Thymus (tissue), 11 donors: ENCODE data around the gene DENND4C. TPM values are rescaled to one million over a fixed set of nuclear protein-coding genes. Genes with fewer than 3 reads are reported as not detected.

ENCODE experiments used
- DNase-seq, 9 donors: peaks; one replicate each; pipeline ENCODE4 v3.0.0-alpha.2; 2013; ENCODE audit warnings: low spot score in 9 of 9, low read depth in 6 of 9, missing footprints in 1 of 9
- H3K27ac ChIP-seq, 2 donors: one replicate each; pipeline ENCODE4 v1.5.1; 2013; ENCODE audit warnings: control low read depth in 1 of 2, low read depth in 1 of 2, low read length in 1 of 2, mild to moderate bottlenecking in 1 of 2, moderate library complexity in 1 of 2
- H3K27me3 ChIP-seq, 2 donors: one replicate each; pipeline ENCODE4 v1.5.1; 2013; ENCODE audit warnings: low read length in 1 of 2; ENCODE audit not compliant: control insufficient read depth in 2 of 2, insufficient read depth in 1 of 2
- H3K36me3 ChIP-seq, 2 donors: one replicate each; pipeline ENCODE4 v1.5.1; 2013; ENCODE audit warnings: low read length in 1 of 2, mild to moderate bottlenecking in 1 of 2, moderate library complexity in 1 of 2; ENCODE audit not compliant: control insufficient read depth in 2 of 2, insufficient read depth in 2 of 2
- H3K4me1 ChIP-seq, 2 donors: one replicate each; pipeline ENCODE4 v1.5.1; 2013; ENCODE audit warnings: low read length in 2 of 2; ENCODE audit not compliant: control insufficient read depth in 2 of 2, insufficient read depth in 2 of 2
- H3K4me3 ChIP-seq, 2 donors: one replicate each; pipeline ENCODE4 v1.5.1; 2013; ENCODE audit warnings: low read length in 2 of 2, control low read depth in 1 of 2, mild to moderate bottlenecking in 1 of 2
- H3K9me3 ChIP-seq, 2 donors: one replicate each; pipeline ENCODE4 v1.5.1; 2013; ENCODE audit warnings: low read length in 1 of 2, mild to moderate bottlenecking in 1 of 2; ENCODE audit not compliant: control insufficient read depth in 2 of 2, insufficient read depth in 1 of 2
- WGBS: extraction: QIAGEN DNeasy Blood & Tissue Kit; methylation state at CpG from one replicate; pipeline ENCODE4 v1.1.7; 2013; 5-methylcytosine and 5-hydroxymethylcytosine counted together
- polyA plus RNA-seq: library from polyadenylated mRNA; stranded (reverse); fragments of 200-250 nt; gene quantifications from one replicate; pipeline ENCODE4 v1.2.3, GENCODE V29; 2013
- total RNA-seq: library from RNA; stranded (reverse); fragments of 120-200 nt; gene quantifications from one replicate; pipeline ENCODE4 v1.2.4, GENCODE V29; 2013
- donor health status: healthy.

DENND4C gene
- total and polyA plus RNA-seq, 2 donors, result 15.4 to 39.2 TPM

GRCh38 chr9:19270421-19270949 lies 40.0 kb downstream of the DENND4C start:
- no peak overlapping the region for H3K4me3 ChIP-seq
- DNase-seq, result no peak
- H3K4me1 ChIP-seq, result no peaks in the 10 kb centered on the region
- 98% methylated on average over 1 of the region's 1 CpG for WGBS
- H3K9me3 ChIP-seq, result no peaks in the 10 kb centered on the region
- peaks cover 4 to 5% of the 10 kb centered on the region in 2 donors for H3K36me3 ChIP-seq
- H3K27ac ChIP-seq, result no peak overlapping the region
- no peaks in the 10 kb centered on the region for H3K27me3 ChIP-seq

- Histone ChIP-seq H3K9me3 (no peaks in the 10 kb centered on the region), H3K4me3 (no peak overlapping the region), H3K27ac (no peak overlapping the region), H3K36me3 (peaks cover 4 to 5% of the 10 kb centered on the region in 2 donors), H3K27me3 (no peaks in the 10 kb centered on the region), H3K4me1 (no peaks in the 10 kb centered on the region)
- 98% methylated on average over 4 of the region's 4 CpGs for WGBS
- no peak for DNase-seq
Observed at GRCh38 chr9:19271081-19271480, 40.6 kb downstream of the DENND4C start.

GRCh38 chr9:19281801-19282200 lies 51.3 kb downstream of the DENND4C start:
- Histone ChIP-seq H3K4me3 (no peak overlapping the region), H3K4me1 (no peaks in the 10 kb centered on the region), H3K27me3 (no peaks in the 10 kb centered on the region), H3K27ac (no peak overlapping the region), H3K9me3 (no peaks in the 10 kb centered on the region), H3K36me3 (peaks cover 4 to 6% of the 10 kb centered on the region in 2 donors)
- no peak for DNase-seq

- H3K27ac ChIP-seq, result no peak overlapping the region
- no peaks in the 10 kb centered on the region for H3K9me3 ChIP-seq
- no peaks in the 10 kb centered on the region for H3K4me1 ChIP-seq
- WGBS, result 99% methylated on average over 5 of the region's 5 CpGs
- no peak overlapping the region for H3K4me3 ChIP-seq
- DNase-seq, result no peak
- no peaks in the 10 kb centered on the region for H3K27me3 ChIP-seq
- H3K36me3 ChIP-seq, result peaks cover 5 to 7% of the 10 kb centered on the region in 2 donors
Observed at GRCh38 chr9:19283072-19283710, 52.7 kb downstream of the DENND4C start.

GRCh38 chr9:19284729-19285128 lies 54.2 kb downstream of the DENND4C start:
- Histone ChIP-seq H3K27me3 (no peaks in the 10 kb centered on the region), H3K36me3 (peaks cover 3 to 5% of the 10 kb centered on the region in 2 donors), H3K4me1 (no peaks in the 10 kb centered on the region), H3K9me3 (no peaks in the 10 kb centered on the region), H3K4me3 (no peak overlapping the region), H3K27ac (no peak overlapping the region)
- no peak for DNase-seq
- WGBS, result 93% methylated on average over 3 of the region's 3 CpGs

- DNase-seq, result no peak
- Histone ChIP-seq H3K4me1 (no peaks in the 10 kb centered on the region), H3K27me3 (no peaks in the 10 kb centered on the region), H3K4me3 (no peak overlapping the region), H3K36me3 (peaks cover 8 to 16% of the 10 kb centered on the region in 2 donors), H3K9me3 (no peaks in the 10 kb centered on the region), H3K27ac (no peak overlapping the region)
- 95% methylated on average over 5 of the region's 5 CpGs for WGBS
Observed at GRCh38 chr9:19286634-19287188, 56.2 kb downstream of the DENND4C start.

GRCh38 chr9:19288081-19288480 lies 57.6 kb downstream of the DENND4C start:
- no peak for DNase-seq
- Histone ChIP-seq H3K4me3 (no peak overlapping the region), H3K36me3 (peaks cover 12 to 19% of the 10 kb centered on the region in 2 donors), H3K4me1 (no peaks in the 10 kb centered on the region), H3K27me3 (no peaks in the 10 kb centered on the region), H3K9me3 (no peaks in the 10 kb centered on the region), H3K27ac (no peak overlapping the region)
- 96% methylated on average over 2 of the region's 2 CpGs for WGBS

GRCh38 chr9:19290103-19290502 lies 59.6 kb downstream of the DENND4C start:
- H3K27me3 ChIP-seq, result no peaks in the 10 kb centered on the region
- no peaks in the 10 kb centered on the region for H3K9me3 ChIP-seq
- no peak for DNase-seq
- no peak overlapping the region for H3K4me3 ChIP-seq
- H3K4me1 ChIP-seq, result no peaks in the 10 kb centered on the region
- H3K27ac ChIP-seq, result no peak overlapping the region
- H3K36me3 ChIP-seq, result peaks cover 12 to 19% of the 10 kb centered on the region in 2 donors

GRCh38 chr9:19294219-19294618 lies 63.7 kb downstream of the DENND4C start:
- 94% methylated on average over 4 of the region's 4 CpGs for WGBS
- Histone ChIP-seq H3K27ac (no peak overlapping the region), H3K27me3 (no peaks in the 10 kb centered on the region), H3K36me3 (peaks cover 7 to 24% of the 10 kb centered on the region in 2 donors), H3K4me3 (no peak overlapping the region), H3K4me1 (no peaks in the 10 kb centered on the region), H3K9me3 (no peaks in the 10 kb centered on the region)
- no peak for DNase-seq
